OCI-LY1 (cell line): ENCODE measurements around the gene FTCD.

Source experiments
- CTCF ChIP-seq: fragments of 200-600 bp; sonication (generic), shearing (Covaris generic); IDR thresholded peaks from 2 replicates; pipeline ENCODE4 v1.5.1; 2017; ENCODE audit warnings: mild to moderate bottlenecking, antibody characterized with exemption, low read length, moderate library complexity, mixed read lengths
- EZH2 ChIP-seq: fragments of 200-600 bp; sonication (generic), shearing (Covaris generic); IDR thresholded peaks from 2 replicates; pipeline ENCODE4 v1.8.0; 2017; ENCODE audit warnings: borderline replicate concordance, mixed run types, mild to moderate bottlenecking, antibody characterized with exemption, low read length, moderate library complexity, mixed read lengths

- TF ChIP-seq CTCF = no peak
- no peak for TF ChIP-seq EZH2
Measured at GRCh38 chr21:46115441-46116188, 39.8 kb downstream of the FTCD start.
